ENCODE measurements around the gene TAF6. TPM values are rescaled to one million over a fixed set of nuclear protein-coding genes. Genes with fewer than 3 reads are reported as not detected.

TAF6 gene
- total and polyA plus RNA-seq, 9 of the 15 experiments (the other 6 are each of a cell fraction or from before 2014, with no cell fraction given) = 0.78 to 78.7 (median 21.3) TPM

GRCh38 chr7:100065452-100066186, 53.5 kb downstream of the TAF6 start:
- FAIRE-seq (no peak), ATAC-seq (peak; percentile 69), DNase-seq (ENCODE audit: extremely low read depth in 1 of 4, low spot score in 3 of 4) (peak; percentile 57 to 74 (median 63))
- Histone ChIP-seq H3K9me1 (ENCODE audit: control insufficient read depth, insufficient read depth, low read length) (no peaks in the 10 kb centered on the region), H3K9ac (ENCODE audit: insufficient read depth in 1 of 2, low read depth in 2 of 2, low read length in 2 of 2) (no peak overlapping the region), H3K27me3 (ENCODE audit: control insufficient read depth in 2 of 2, insufficient read depth in 2 of 2, low read length in 2 of 2) (no peaks in the 10 kb centered on the region), H4K20me1 (replicated peaks; ENCODE audit: control insufficient read depth, insufficient read depth, low read length) (no peaks in the 10 kb centered on the region), H3K4me2 (ENCODE audit: insufficient read depth, low read length) (peak overlapping the region; percentile 30; the same call in 1 of the 2 replicates), H3K9me3 (replicated peaks; ENCODE audit: control insufficient read depth, insufficient read depth, low read depth, low read length) (peaks cover 8% of the 10 kb centered on the region), H2AFZ (ENCODE audit: low read depth, low read length) (no peak overlapping the region), H3K36me3 (ENCODE audit: control insufficient read depth, insufficient read depth, low read length) (peaks cover 45% of the 10 kb centered on the region), H3K27ac (ENCODE audit: extremely low read depth, low read depth, low read length) (no peak overlapping the region), H3K4me1 (replicated peaks in 1 of 2; ENCODE audit: control insufficient read depth in 2 of 2, insufficient read depth in 2 of 2, low read length in 2 of 2) (peaks cover 5 to 19% of the 10 kb centered on the region in 2 experiments; a peak in 3 of 5 replicates), H3K79me2 (ENCODE audit: control insufficient read depth, insufficient read depth, low read length) (no peaks in the 10 kb centered on the region), H3K4me3 (no peak overlapping the region)
- POLR2A ChIA-PET = interaction anchor here (1.2 to 4.6 kb wide), 2 partner anchors 8 to 10 kb away, joined by 3 to 32 read pairs; no protein-coding TSS in a partner anchor
- CTCF ChIA-PET (ENCODE audit: low intra/inter-chr PET ratio) = no interaction called here
- WGBS (ENCODE audit: insufficient coverage, low coverage, missing lambda C conversion rate) = 18% methylated on average over 8 of the region's 8 CpGs
- intact Hi-C loops (cut with micrococcal nuclease) (no loop called here), in situ Hi-C loops (cut with MboI) (no loop called here)
- BruUV-seq (replicated peaks) = no TSS peak
- TF ChIP-seq NCOR1 (IDR thresholded peaks at IDR 0.05) (0 out of 2 replicates have a peak, but pooled peaks have one; percentile 7), SRSF1 (IDR thresholded peaks at IDR 0.05; ENCODE audit: low read depth, low read length) (no peak), BCLAF1 (IDR thresholded peaks at IDR 0.05; ENCODE audit: borderline replicate concordance in 1 of 2, control insufficient read depth in 1 of 2, low read depth in 2 of 2, low read length in 1 of 2) (no peak), MAX (CRISPR knock-in tag; IDR thresholded peaks at IDR 0.05) (0 out of 2 replicates have a peak, but pooled peaks have one; percentile 35), SLC30A9 (CRISPR knock-in tag; IDR thresholded peaks at IDR 0.05) (no peak), FOXA3 (CRISPR knock-in tag; conservative IDR thresholded peaks at IDR 0.05 in 1 of 2, IDR thresholded peaks at IDR 0.05 in 1 of 2) (peak in 1 of 2 experiments; percentile 91; a peak in 1 of 4 replicates), TCF3 (CRISPR knock-in tag; IDR thresholded peaks at IDR 0.05) (peak; percentile 43; the same call in 1 of the 2 replicates), CBFA2T3 (IDR thresholded peaks at IDR 0.05) (peak; percentile 60; the same call in 1 of the 2 replicates), ZNF395 (CRISPR knock-in tag; IDR thresholded peaks at IDR 0.05) (no peak), KDM1A (IDR thresholded peaks at IDR 0.05) (peak in 1 of 2 experiments; percentile 12; a peak in 2 of 4 replicates), NR2C1 (IDR thresholded peaks at IDR 0.05) (peak; percentile 81), NR2C1 (tag; IDR thresholded peaks at IDR 0.05) (peak; percentile 76)

Data from K562 (cell line).